DOHH2 (cell line): Measurements from ENCODE around the gene KCNK3.

Experiments
- CTCF ChIP-seq: fragments of 200-600 bp; sonication (generic); IDR thresholded peaks from one replicate; pipeline ENCODE4 v1.5.1; 2014; ENCODE audit warnings: antibody characterized with exemption, mild to moderate bottlenecking, low read depth, low read length; ENCODE audit not compliant: poor library complexity, severe bottlenecking
- EZH2phosphoT487 ChIP-seq: fragments of 200-600 bp; sonication (generic); IDR thresholded peaks from 2 replicates; pipeline ENCODE4 v1.6.1; 2017; ENCODE audit warnings: borderline replicate concordance, mild to moderate bottlenecking, antibody characterized with exemption, low read length, moderate library complexity, mixed read lengths

GRCh38 chr2:26645762-26646161 is 46.8 kb upstream of the KCNK3 start:
- no peak for TF ChIP-seq CTCF
- TF ChIP-seq EZH2phosphoT487, result no peak
